ENCODE measurements around the gene B3GALT6. TPM values are rescaled to one million over a fixed set of nuclear protein-coding genes. Genes with fewer than 3 reads are reported as not detected.
A peak's percentile ranks its signal among the peaks of the same experiment; 100 is the strongest.

The B3GALT6 gene
- total and polyA plus RNA-seq, 10 donors = 7.9 to 25.1 (median 18.4) TPM

- intact Hi-C loops (cut with DNase I; ENCODE audit: low total_unique reads) = no loop called here
- no peak overlapping the region for H3K4me3 ChIP-seq
- WGBS, 5 donors = 47 to 52% (median 48%) methylated on average over 20 to 34 of the region's 34 CpGs
- no peak for DNase-seq
- TF ChIP-seq POLR2A (IDR thresholded peaks at IDR 0.05) (no peak), POLR2AphosphoS5 (IDR thresholded peaks at IDR 0.05) (peak in 1 of 3 donors; percentile 30)
- H3K36me3 ChIP-seq = peaks cover 0 to 27% (median 11%) of the 10 kb centered on the region in 6 donors
- H3K4me1 ChIP-seq = peaks cover 0 to 46% (median 32%) of the 10 kb centered on the region in 6 donors
- no peaks in the 10 kb centered on the region for H3K9me3 ChIP-seq
- peaks cover 0 to 60% (median 32%) of the 10 kb centered on the region in 7 donors for H3K27me3 ChIP-seq (replicated peaks in 1 of 7)
- no peak overlapping the region for H3K27ac ChIP-seq
These were observed 5.2 kb downstream of the B3GALT6 start for GRCh38 chr1:1236945-1237873.

GRCh38 chr1:1237874-1238701 lies 6.1 kb downstream of the B3GALT6 start:
- 54 to 59% (median 55%) methylated on average over 32 to 48 of the region's 48 CpGs for WGBS, 5 donors
- peaks cover 0 to 69% (median 32%) of the 10 kb centered on the region in 7 donors for H3K27me3 ChIP-seq (replicated peaks in 1 of 7)
- intact Hi-C loops (cut with DNase I; ENCODE audit: low total_unique reads) = no loop called here

DNA sequence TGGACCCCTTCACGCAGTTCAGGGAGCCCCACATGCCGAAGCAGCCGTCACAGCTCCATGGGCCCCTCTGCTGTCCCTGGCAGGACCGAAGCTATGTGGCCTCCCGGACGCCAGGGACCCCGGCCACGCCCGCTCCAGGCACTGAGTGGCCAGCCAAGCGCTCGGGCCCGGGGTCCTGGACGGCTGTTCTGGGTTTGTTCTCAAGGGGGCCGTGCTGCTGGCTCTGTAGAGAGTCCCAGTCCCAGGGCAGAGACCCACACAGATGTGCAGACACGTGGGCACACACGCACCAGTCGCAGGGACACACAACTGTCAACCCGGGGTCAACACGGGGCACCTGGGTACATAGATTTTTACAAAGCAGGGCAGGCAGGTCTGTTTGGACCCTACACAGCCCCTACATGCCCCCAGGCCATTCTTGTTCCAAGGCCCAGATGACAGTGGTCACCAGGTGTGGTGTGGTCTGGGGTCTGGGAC lies 6.7 kb downstream of the B3GALT6 start:
- Histone ChIP-seq H3K36me3 (peaks cover 0 to 20% (median 11%) of the 10 kb centered on the region in 6 donors), H3K4me1 (peaks cover 0 to 33% (median 19%) of the 10 kb centered on the region in 6 donors), H3K9me3 (no peaks in the 10 kb centered on the region), H3K27ac (no peak overlapping the region), H3K4me3 (no peak overlapping the region), H3K27me3 (replicated peaks in 1 of 7) (peaks cover 0 to 75% (median 32%) of the 10 kb centered on the region in 7 donors)
- WGBS, 5 donors = 64 to 82% (median 73%) methylated on average over 3 to 19 of the region's 19 CpGs
- TF ChIP-seq POLR2A (IDR thresholded peaks at IDR 0.05) (no peak), CTCF (IDR thresholded peaks at IDR 0.05 in 8 of 11, conservative IDR thresholded peaks at IDR 0.05 in 3 of 11) (no peak), POLR2AphosphoS5 (IDR thresholded peaks at IDR 0.05) (no peak)
- intact Hi-C loops (cut with DNase I; ENCODE audit: low total_unique reads) = no loop called here
- no peak for DNase-seq

More at GRCh38 chr1:1237874-1238701, 6.1 kb downstream of the B3GALT6 start:
- Histone ChIP-seq H3K27ac (no peak overlapping the region), H3K36me3 (peaks cover 0 to 26% (median 11%) of the 10 kb centered on the region in 6 donors), H3K4me1 (peaks cover 0 to 39% (median 26%) of the 10 kb centered on the region in 6 donors), H3K9me3 (no peaks in the 10 kb centered on the region), H3K4me3 (no peak overlapping the region)
- no peak for DNase-seq
- peak in 1 of 3 donors; percentile 16 for TF ChIP-seq POLR2AphosphoS5 (IDR thresholded peaks at IDR 0.05)
- TF ChIP-seq CTCF (IDR thresholded peaks at IDR 0.05 in 8 of 11, conservative IDR thresholded peaks at IDR 0.05 in 3 of 11) = no peak

DNA sequence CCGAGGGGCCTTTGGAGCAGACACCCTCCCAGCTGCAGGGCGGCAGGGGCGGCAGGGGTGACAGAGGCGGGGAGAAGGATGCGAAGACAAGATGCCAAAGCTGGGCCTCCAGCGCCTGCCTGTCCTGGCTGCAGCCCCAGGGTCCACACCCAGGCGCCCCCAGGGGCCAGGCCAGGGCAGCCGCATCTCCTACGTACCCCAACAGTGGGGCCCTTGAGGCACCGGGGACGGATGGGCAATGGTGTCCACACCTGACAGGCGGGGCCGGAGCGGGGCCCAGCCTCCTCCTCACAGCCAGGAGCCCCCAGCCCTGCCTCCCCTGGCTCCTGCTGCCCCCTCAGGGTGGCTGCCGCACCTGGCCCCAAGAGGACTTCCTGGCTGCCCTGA lies 7.2 kb downstream of the B3GALT6 start:
- DNase-seq = no peak
- TF ChIP-seq CTCF (IDR thresholded peaks at IDR 0.05 in 8 of 11, conservative IDR thresholded peaks at IDR 0.05 in 3 of 11) (no peak), POLR2AphosphoS5 (IDR thresholded peaks at IDR 0.05) (no peak), POLR2A (IDR thresholded peaks at IDR 0.05) (no peak)
- WGBS, 5 donors = 62 to 79% (median 71%) methylated on average over 3 to 15 of the region's 15 CpGs
- intact Hi-C loops (cut with DNase I; ENCODE audit: low total_unique reads) = no loop called here
- Histone ChIP-seq H3K27me3 (replicated peaks in 1 of 7) (peaks cover 0 to 80% (median 32%) of the 10 kb centered on the region in 7 donors), H3K36me3 (peaks cover 0 to 15% (median 11%) of the 10 kb centered on the region in 6 donors), H3K27ac (no peak overlapping the region), H3K4me1 (peaks cover 0 to 32% (median 16%) of the 10 kb centered on the region in 6 donors), H3K9me3 (no peaks in the 10 kb centered on the region), H3K4me3 (no peak overlapping the region)

Data from spleen (tissue), 11 donors.